ENCODE measurements around the gene TBC1D3B.

TBC1D3B gene

GRCh38 chr17:36147601-36148000 is 28.8 kb downstream of the TBC1D3B start:
- TF ChIP-seq EZH2phosphoT487 (IDR thresholded peaks at IDR 0.05; ENCODE audit: low read length) (no peak), EZH2 (optimal IDR thresholded peaks at IDR 0.05; ENCODE audit: low read depth, low read length) (no peak), CTCF (IDR thresholded peaks at IDR 0.05; ENCODE audit: low read length) (no peak)
- Histone ChIP-seq H3K9me3 (replicated peaks; ENCODE audit: insufficient read depth, low read length) (no peaks in the 10 kb centered on the region), H3F3A (ENCODE audit: insufficient read depth, low read length) (no peaks in the 10 kb centered on the region), H4K20me1 (ENCODE audit: insufficient read depth, low read length) (no peaks in the 10 kb centered on the region), H3K4me2 (ENCODE audit: low read depth, low read length) (no peak overlapping the region), H2AFZ (ENCODE audit: low read length) (no peak overlapping the region), H3K36me3 (replicated peaks; ENCODE audit: insufficient read depth, low read length) (no peaks in the 10 kb centered on the region), H3K27ac (ENCODE audit: low read length) (no peak overlapping the region), H3K9ac (ENCODE audit: low read length) (no peak overlapping the region), H3K9me2 (replicated peaks; ENCODE audit: insufficient read depth, low read length) (no peaks in the 10 kb centered on the region), H3K27me3 (replicated peaks; ENCODE audit: insufficient read depth, low read length) (no peaks in the 10 kb centered on the region), H3K4me3 (ENCODE audit: low read length) (no peak overlapping the region), H3K4me1 (ENCODE audit: low read length) (peaks cover 38% of the 10 kb centered on the region), H3K79me2 (ENCODE audit: low read length) (no peaks in the 10 kb centered on the region)
- DNase-seq = no peak

- no peak overlapping the region for H2AFZ ChIP-seq (ENCODE audit: low read length)
Observed at GRCh38 chr17:36144981-36145729, 31.3 kb downstream of the TBC1D3B start.

GRCh38 chr17:36144014-36144413 is 32.4 kb downstream of the TBC1D3B start:
- Histone ChIP-seq H3K4me2 (ENCODE audit: low read depth, low read length) (no peak overlapping the region), H3K9me3 (replicated peaks; ENCODE audit: insufficient read depth, low read length) (no peaks in the 10 kb centered on the region), H3K4me3 (ENCODE audit: low read length) (no peak overlapping the region), H2AFZ (ENCODE audit: low read length) (no peak overlapping the region), H3K79me2 (ENCODE audit: low read length) (no peaks in the 10 kb centered on the region), H3K27me3 (replicated peaks; ENCODE audit: insufficient read depth, low read length) (no peaks in the 10 kb centered on the region), H3K27ac (ENCODE audit: low read length) (no peak overlapping the region), H4K20me1 (ENCODE audit: insufficient read depth, low read length) (no peaks in the 10 kb centered on the region), H3K9me2 (replicated peaks; ENCODE audit: insufficient read depth, low read length) (no peaks in the 10 kb centered on the region), H3K4me1 (ENCODE audit: low read length) (peaks cover 31% of the 10 kb centered on the region), H3K9ac (ENCODE audit: low read length) (no peak overlapping the region), H3K36me3 (replicated peaks; ENCODE audit: insufficient read depth, low read length) (no peaks in the 10 kb centered on the region), H3F3A (ENCODE audit: insufficient read depth, low read length) (no peaks in the 10 kb centered on the region)
- no peak for DNase-seq
- TF ChIP-seq EZH2phosphoT487 (IDR thresholded peaks at IDR 0.05; ENCODE audit: low read length) (no peak), CTCF (IDR thresholded peaks at IDR 0.05; ENCODE audit: low read length) (no peak), EZH2 (optimal IDR thresholded peaks at IDR 0.05; ENCODE audit: low read depth, low read length) (no peak)

More at GRCh38 chr17:36144981-36145729, 31.3 kb downstream of the TBC1D3B start:
- no peak overlapping the region for H3K9ac ChIP-seq (ENCODE audit: low read length)
- H3F3A ChIP-seq (ENCODE audit: insufficient read depth, low read length) = no peaks in the 10 kb centered on the region
- no peaks in the 10 kb centered on the region for H4K20me1 ChIP-seq (ENCODE audit: insufficient read depth, low read length)
- H3K79me2 ChIP-seq (ENCODE audit: low read length) = no peaks in the 10 kb centered on the region
- no peak overlapping the region for H3K27ac ChIP-seq (ENCODE audit: low read length)
- H3K27me3 ChIP-seq (replicated peaks; ENCODE audit: insufficient read depth, low read length) = no peaks in the 10 kb centered on the region
- no peak for DNase-seq
- no peaks in the 10 kb centered on the region for H3K9me3 ChIP-seq (replicated peaks; ENCODE audit: insufficient read depth, low read length)
- H3K9me2 ChIP-seq (replicated peaks; ENCODE audit: insufficient read depth, low read length) = no peaks in the 10 kb centered on the region
- H3K4me1 ChIP-seq (ENCODE audit: low read length) = peaks cover 38% of the 10 kb centered on the region
- H3K4me3 ChIP-seq (ENCODE audit: low read length) = no peak overlapping the region
- no peak overlapping the region for H3K4me2 ChIP-seq (ENCODE audit: low read depth, low read length)
- TF ChIP-seq CTCF (IDR thresholded peaks at IDR 0.05; ENCODE audit: low read length) = no peak
- no peak for TF ChIP-seq EZH2 (optimal IDR thresholded peaks at IDR 0.05; ENCODE audit: low read depth, low read length)
- TF ChIP-seq EZH2phosphoT487 (IDR thresholded peaks at IDR 0.05; ENCODE audit: low read length) = no peak
- no peaks in the 10 kb centered on the region for H3K36me3 ChIP-seq (replicated peaks; ENCODE audit: insufficient read depth, low read length)
